Neural cell (in vitro differentiated cells): ENCODE measurements around the gene SPI1. TPM values are rescaled to one million over a fixed set of nuclear protein-coding genes. Genes with fewer than 3 reads are reported as not detected.

ENCODE experiments used
- H2AFZ ChIP-seq: fragments of 200-600, 300-800 bp; sonication (generic), shearing (Covaris generic); 2 replicates; pipeline ENCODE4 v1.6.0; 2014; ENCODE audit warnings: low read depth, mild to moderate bottlenecking, antibody characterized with exemption, low read length, moderate library complexity
- H3F3A ChIP-seq: fragments of 200-600 bp; shearing (Covaris generic); 2 replicates; pipeline ENCODE4 v1.6.1; 2016; ENCODE audit warnings: mild to moderate bottlenecking, moderate library complexity, mixed read lengths, antibody characterized with exemption, low read length; ENCODE audit not compliant: insufficient read depth, poor library complexity, severe bottlenecking
- H3K27ac ChIP-seq: fragments of 200-600, 300-800 bp; sonication (generic), shearing (Covaris generic); 2 replicates; pipeline ENCODE4 v1.5.1; 2014; ENCODE audit warnings: mild to moderate bottlenecking, low read length, moderate library complexity
- H3K27me3 ChIP-seq: fragments of 300-800, 200-600 bp; sonication (generic), shearing (Covaris generic); 2 replicates; pipeline ENCODE4 v1.6.0; 2014; ENCODE audit warnings: mild to moderate bottlenecking, low read depth, low read length, moderate library complexity; ENCODE audit not compliant: insufficient read depth
- H3K36me3 ChIP-seq: fragments of 300-800, 200-600 bp; sonication (generic), shearing (Covaris generic); 2 replicates; pipeline ENCODE4 v1.5.1; 2014; ENCODE audit warnings: mild to moderate bottlenecking, antibody characterized with exemption, low read length, moderate library complexity; ENCODE audit not compliant: insufficient read depth
- H3K4me2 ChIP-seq: fragments of 300-800, 200-600 bp; sonication (generic), shearing (Covaris generic); 2 replicates; pipeline ENCODE4 v1.6.0; 2014; ENCODE audit warnings: mild to moderate bottlenecking, low read length
- H3K4me3 ChIP-seq: fragments of 300-800, 200-600 bp; sonication (generic), shearing (Covaris generic); 2 replicates; pipeline ENCODE4 v1.5.1; 2014; ENCODE audit warnings: mild to moderate bottlenecking, low read length, moderate library complexity
- H3K79me2 ChIP-seq: fragments of 200-600 bp; shearing (Covaris generic); replicated peaks from 2 replicates; pipeline ENCODE4 v1.6.0; 2014; ENCODE audit warnings: mild to moderate bottlenecking, low read length, moderate library complexity; ENCODE audit not compliant: insufficient read depth
- H3K9ac ChIP-seq: fragments of 300-800, 200-600 bp; sonication (generic), shearing (Covaris generic); 2 replicates; pipeline ENCODE4 v1.6.1; 2016; ENCODE audit warnings: mild to moderate bottlenecking, low read length, mixed read lengths
- H3K9me2 ChIP-seq: fragments of 200-600 bp; shearing (Covaris generic); 2 replicates; pipeline ENCODE4 v1.6.1; 2016; ENCODE audit warnings: mild to moderate bottlenecking, low read length, mixed read lengths; ENCODE audit not compliant: insufficient read depth
- H3K9me3 ChIP-seq: fragments of 200-600, 300-800 bp; sonication (generic), shearing (Covaris generic); 2 replicates; pipeline ENCODE4 v1.6.1; 2016; ENCODE audit warnings: mild to moderate bottlenecking, mixed run types, low read length, moderate library complexity, mixed read lengths
- H4K20me1 ChIP-seq: fragments of 200-600 bp; shearing (Covaris generic); 2 replicates; pipeline ENCODE4 v1.6.1; 2016; ENCODE audit warnings: mild to moderate bottlenecking, mixed run types; ENCODE audit not compliant: insufficient read depth
- EP300 ChIP-seq: fragments of 450-650 bp; conservative IDR thresholded peaks from 2 replicates; pipeline ENCODE4 v1.6.1; 2014; ENCODE audit warnings: antibody characterized with exemption, mild to moderate bottlenecking, moderate library complexity; ENCODE audit not compliant: poor library complexity, severe bottlenecking
- EZH2 ChIP-seq: fragments of 200-600, 300-800 bp; shearing (Covaris generic), sonication (generic); IDR thresholded peaks from 2 replicates; pipeline ENCODE4 v1.6.1; 2014; ENCODE audit warnings: antibody characterized with exemption, low read length, borderline replicate concordance, mild to moderate bottlenecking; ENCODE audit not compliant: insufficient read depth, poor library complexity, severe bottlenecking
- MXI1 ChIP-seq: fragments of 450-650 bp; conservative IDR thresholded peaks from 2 replicates; pipeline ENCODE4 v1.6.1; 2014; ENCODE audit warnings: antibody characterized with exemption, mild to moderate bottlenecking; ENCODE audit not compliant: poor library complexity, severe bottlenecking
- POLR2AphosphoS5 ChIP-seq: IDR thresholded peaks from 2 replicates; pipeline ENCODE4 v1.6.1; 2012
- RAD21 ChIP-seq: fragments of 450-650 bp; conservative IDR thresholded peaks from 2 replicates; pipeline ENCODE4 v1.6.1; 2014; ENCODE audit warnings: antibody characterized with exemption, mild to moderate bottlenecking, moderate library complexity
- SMC3 ChIP-seq: fragments of 450-650 bp; conservative IDR thresholded peaks from 2 replicates; pipeline ENCODE4 v1.6.1; 2014; ENCODE audit warnings: antibody characterized with exemption, mild to moderate bottlenecking, moderate library complexity; ENCODE audit not compliant: poor library complexity
- TAF1 ChIP-seq: IDR thresholded peaks from 2 replicates; pipeline ENCODE4 v1.6.1; 2012; ENCODE audit warnings: low read depth
- polyA plus RNA-seq: library from polyadenylated mRNA; depleted of rRNA; stranded (reverse); fragments of >200 nt; gene quantifications from 2 replicates; pipeline ENCODE4 v1.2.3, GENCODE V29; 2014
- TF ChIP-seq, protein P1 (sequence below): fragments of 450-650 bp; IDR thresholded peaks from 2 replicates; pipeline ENCODE4 v1.5.1; 2014; ENCODE audit warnings: antibody characterized with exemption, mild to moderate bottlenecking, moderate library complexity; ENCODE audit not compliant: poor library complexity, severe bottlenecking
- TF ChIP-seq, protein P2 (sequence below): IDR thresholded peaks from 2 replicates; pipeline ENCODE4 v1.6.1; 2012; ENCODE audit warnings: borderline replicate concordance

Gene SPI1
- polyA plus RNA-seq, 1 donor from 2014 or later: not detected

DNA sequence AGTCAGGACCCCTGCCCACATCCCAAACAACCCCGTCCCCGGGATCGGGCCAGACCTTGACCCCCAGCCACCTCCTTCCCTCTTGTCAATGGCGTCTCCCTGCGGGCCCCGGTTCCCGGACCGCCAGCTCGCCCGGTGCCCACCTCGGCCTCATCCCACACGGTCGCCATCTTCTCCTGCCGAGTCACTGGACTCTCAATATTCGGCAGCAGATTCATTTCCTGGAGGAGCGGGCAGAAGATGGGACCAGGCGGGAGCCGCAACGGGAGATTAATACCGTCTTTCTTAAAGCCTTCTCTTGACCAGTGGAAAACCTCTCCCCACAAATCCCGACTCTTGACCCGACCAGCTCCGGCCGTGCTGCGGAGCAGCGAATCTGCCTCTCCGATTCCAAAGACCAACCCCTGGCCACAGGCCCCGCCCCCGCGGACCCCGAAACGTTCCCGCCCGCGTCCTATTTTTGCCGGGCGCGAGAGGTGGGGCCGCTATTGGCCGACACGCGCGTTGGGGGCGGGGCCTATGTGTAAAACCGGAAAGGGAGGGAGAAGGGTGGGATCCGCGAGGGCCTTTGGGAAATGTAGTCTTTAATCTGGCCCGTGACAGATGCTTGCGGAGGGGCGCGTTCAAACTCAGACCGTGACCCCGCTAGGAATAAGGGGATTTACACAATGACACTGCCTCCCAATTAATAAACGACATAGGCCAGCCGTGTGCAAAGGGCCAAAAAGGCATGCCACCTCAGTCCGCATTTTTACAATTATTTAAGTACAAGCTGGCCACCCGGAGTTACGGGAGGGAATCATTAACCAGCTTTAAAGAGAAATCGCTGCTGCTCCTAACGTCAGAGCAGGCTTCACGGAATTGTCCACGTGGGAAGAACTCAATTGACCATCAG is 48.0 kb upstream of the SPI1 start, which contains the start of gene PSMC3 (continued):
- TF ChIP-seq, protein P1, sequence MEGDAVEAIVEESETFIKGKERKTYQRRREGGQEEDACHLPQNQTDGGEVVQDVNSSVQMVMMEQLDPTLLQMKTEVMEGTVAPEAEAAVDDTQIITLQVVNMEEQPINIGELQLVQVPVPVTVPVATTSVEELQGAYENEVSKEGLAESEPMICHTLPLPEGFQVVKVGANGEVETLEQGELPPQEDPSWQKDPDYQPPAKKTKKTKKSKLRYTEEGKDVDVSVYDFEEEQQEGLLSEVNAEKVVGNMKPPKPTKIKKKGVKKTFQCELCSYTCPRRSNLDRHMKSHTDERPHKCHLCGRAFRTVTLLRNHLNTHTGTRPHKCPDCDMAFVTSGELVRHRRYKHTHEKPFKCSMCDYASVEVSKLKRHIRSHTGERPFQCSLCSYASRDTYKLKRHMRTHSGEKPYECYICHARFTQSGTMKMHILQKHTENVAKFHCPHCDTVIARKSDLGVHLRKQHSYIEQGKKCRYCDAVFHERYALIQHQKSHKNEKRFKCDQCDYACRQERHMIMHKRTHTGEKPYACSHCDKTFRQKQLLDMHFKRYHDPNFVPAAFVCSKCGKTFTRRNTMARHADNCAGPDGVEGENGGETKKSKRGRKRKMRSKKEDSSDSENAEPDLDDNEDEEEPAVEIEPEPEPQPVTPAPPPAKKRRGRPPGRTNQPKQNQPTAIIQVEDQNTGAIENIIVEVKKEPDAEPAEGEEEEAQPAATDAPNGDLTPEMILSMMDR: no peak
- peak; percentile 50 for TF ChIP-seq RAD21
- TF ChIP-seq POLR2AphosphoS5: peak; percentile 92

DNA sequence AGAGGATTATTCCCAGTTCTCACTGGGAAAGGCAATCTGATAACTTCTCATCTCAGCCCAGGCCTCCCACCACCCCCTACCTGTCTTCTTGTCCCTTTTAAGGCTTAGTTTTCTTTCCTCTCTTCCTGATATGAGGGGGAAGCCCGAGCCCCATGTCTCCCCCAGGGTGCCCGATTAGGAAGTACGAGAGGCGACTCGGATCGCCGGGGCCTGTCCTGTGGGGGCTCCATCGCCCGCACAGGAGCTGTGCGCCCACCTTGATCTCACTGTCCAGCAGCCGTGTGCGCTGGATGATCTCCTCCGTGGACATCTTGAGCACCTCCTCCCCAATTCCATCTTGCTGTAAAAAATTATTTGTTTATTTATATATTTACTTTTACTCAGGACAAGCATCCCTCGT is 47.3 kb upstream of the SPI1 start:
- Histone ChIP-seq H3K27me3 (no peaks in the 10 kb centered on the region), H3K79me2 (peaks cover 12% of the 10 kb centered on the region), H3K4me3 (peak overlapping the region; percentile 82), H3K9ac (peak overlapping the region; percentile 91), H3K27ac (peak overlapping the region; percentile 85), H3K36me3 (no peaks in the 10 kb centered on the region), H2AFZ (peak overlapping the region; percentile 100), H3K9me2 (no peaks in the 10 kb centered on the region), H4K20me1 (no peaks in the 10 kb centered on the region), H3K9me3 (no peaks in the 10 kb centered on the region), H3F3A (no peaks in the 10 kb centered on the region), H3K4me2 (peak overlapping the region; percentile 92)
- TF ChIP-seq, protein P2, sequence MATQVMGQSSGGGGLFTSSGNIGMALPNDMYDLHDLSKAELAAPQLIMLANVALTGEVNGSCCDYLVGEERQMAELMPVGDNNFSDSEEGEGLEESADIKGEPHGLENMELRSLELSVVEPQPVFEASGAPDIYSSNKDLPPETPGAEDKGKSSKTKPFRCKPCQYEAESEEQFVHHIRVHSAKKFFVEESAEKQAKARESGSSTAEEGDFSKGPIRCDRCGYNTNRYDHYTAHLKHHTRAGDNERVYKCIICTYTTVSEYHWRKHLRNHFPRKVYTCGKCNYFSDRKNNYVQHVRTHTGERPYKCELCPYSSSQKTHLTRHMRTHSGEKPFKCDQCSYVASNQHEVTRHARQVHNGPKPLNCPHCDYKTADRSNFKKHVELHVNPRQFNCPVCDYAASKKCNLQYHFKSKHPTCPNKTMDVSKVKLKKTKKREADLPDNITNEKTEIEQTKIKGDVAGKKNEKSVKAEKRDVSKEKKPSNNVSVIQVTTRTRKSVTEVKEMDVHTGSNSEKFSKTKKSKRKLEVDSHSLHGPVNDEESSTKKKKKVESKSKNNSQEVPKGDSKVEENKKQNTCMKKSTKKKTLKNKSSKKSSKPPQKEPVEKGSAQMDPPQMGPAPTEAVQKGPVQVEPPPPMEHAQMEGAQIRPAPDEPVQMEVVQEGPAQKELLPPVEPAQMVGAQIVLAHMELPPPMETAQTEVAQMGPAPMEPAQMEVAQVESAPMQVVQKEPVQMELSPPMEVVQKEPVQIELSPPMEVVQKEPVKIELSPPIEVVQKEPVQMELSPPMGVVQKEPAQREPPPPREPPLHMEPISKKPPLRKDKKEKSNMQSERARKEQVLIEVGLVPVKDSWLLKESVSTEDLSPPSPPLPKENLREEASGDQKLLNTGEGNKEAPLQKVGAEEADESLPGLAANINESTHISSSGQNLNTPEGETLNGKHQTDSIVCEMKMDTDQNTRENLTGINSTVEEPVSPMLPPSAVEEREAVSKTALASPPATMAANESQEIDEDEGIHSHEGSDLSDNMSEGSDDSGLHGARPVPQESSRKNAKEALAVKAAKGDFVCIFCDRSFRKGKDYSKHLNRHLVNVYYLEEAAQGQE: no peak
- no peak for TF ChIP-seq EP300
- no peak for TF ChIP-seq MXI1
- no peak for TF ChIP-seq EZH2
- no peak for TF ChIP-seq RAD21
- no peak for TF ChIP-seq POLR2AphosphoS5
- TF ChIP-seq TAF1: no peak
- no peak for TF ChIP-seq SMC3

DNA sequence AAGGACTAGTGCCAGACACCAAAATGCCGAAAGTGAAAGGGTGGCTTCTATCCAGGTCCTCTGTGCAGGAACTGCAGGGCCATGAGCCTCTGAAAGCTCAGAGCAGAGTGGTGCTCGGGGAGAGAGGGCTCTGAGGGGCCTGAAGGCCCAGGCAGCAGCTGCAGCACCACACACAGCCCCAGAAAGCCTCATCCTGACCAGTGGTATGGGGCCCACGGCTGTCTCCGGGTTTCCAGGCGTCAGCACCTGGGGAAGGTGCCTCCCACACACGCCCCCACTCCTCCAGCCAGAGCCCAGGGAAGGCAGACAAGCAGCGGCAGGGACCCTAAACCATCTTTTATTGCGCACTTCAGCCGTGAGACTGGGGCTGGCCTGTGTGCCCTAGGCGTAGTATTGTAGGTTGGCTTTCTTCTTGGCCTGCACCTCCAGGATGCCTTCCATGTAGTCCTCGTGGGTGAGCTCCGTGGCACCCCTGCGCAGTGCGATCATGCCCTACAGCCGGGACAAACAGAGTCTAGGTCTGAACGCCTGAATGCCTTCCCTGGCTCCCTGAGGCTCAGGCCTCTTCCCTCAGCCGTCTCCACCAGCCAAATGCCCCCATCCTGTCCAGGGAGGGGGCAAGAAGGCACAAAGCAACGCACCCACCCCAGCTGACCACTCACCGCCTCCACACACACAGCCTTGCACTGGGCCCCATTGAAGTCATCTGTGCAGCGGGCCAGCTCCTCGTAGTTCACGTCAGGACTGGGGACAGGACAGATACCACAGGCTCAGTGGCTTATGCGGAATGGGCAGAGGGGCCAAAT is 40.3 kb upstream of the SPI1 start:
- Histone ChIP-seq H3K27ac (no peak overlapping the region), H3K27me3 (no peaks in the 10 kb centered on the region), H3K9ac (no peak overlapping the region), H4K20me1 (no peaks in the 10 kb centered on the region), H3K36me3 (no peaks in the 10 kb centered on the region), H3K4me2 (no peak overlapping the region), H3K9me2 (no peaks in the 10 kb centered on the region), H3K9me3 (no peaks in the 10 kb centered on the region), H3K79me2 (no peaks in the 10 kb centered on the region), H3F3A (no peaks in the 10 kb centered on the region), H2AFZ (no peak overlapping the region), H3K4me3 (no peak overlapping the region)
- TF ChIP-seq MXI1: no peak
- TF ChIP-seq SMC3: no peak
- TF ChIP-seq, protein P1: no peak
- no peak for TF ChIP-seq POLR2AphosphoS5
- TF ChIP-seq EZH2: no peak
- TF ChIP-seq EP300: no peak
- TF ChIP-seq, protein P2: no peak
- TF ChIP-seq RAD21: no peak
- no peak for TF ChIP-seq TAF1
